Body of pancreas (tissue), 4 donors: ENCODE data around the gene EDC4. TPM values are rescaled to one million over a fixed set of nuclear protein-coding genes. Genes with fewer than 3 reads are reported as not detected.

Source experiments
- ATAC-seq: fragments of 150-250 bp; one replicate; pipeline ENCODE4 v1.9.1; 2016
- DNase-seq, 4 donors: peaks; one replicate each; pipeline ENCODE4 v3.0.0-alpha.2; 2019
- H3K27ac ChIP-seq, 4 donors: fragments of 200-600 bp; sonication (generic); 1 replicate in 3 of 4; 2 replicates in 1 of 4; pipeline versions ENCODE4 v1.5.1 to v1.6.1; 2016 to 2019; ENCODE audit warnings: mild to moderate bottlenecking in 1 of 4, mixed read lengths in 1 of 4, moderate library complexity in 1 of 4
- H3K27me3 ChIP-seq, 2 donors: fragments of 200-600 bp; sonication (generic); one replicate each; pipeline ENCODE4 v1.6.0; 2016; ENCODE audit warnings: mild to moderate bottlenecking in 1 of 2
- H3K36me3 ChIP-seq, 2 donors: fragments of 200-600 bp; sonication (generic); replicated peaks in 1 of 2; 2 replicates each; pipeline ENCODE4 v1.5.1; 2016; ENCODE audit warnings: low read depth in 2 of 2; ENCODE audit not compliant: insufficient read depth in 1 of 2
- H3K4me1 ChIP-seq: fragments of 200-600 bp; sonication (generic); one replicate; pipeline ENCODE4 v1.6.0; 2016
- H3K4me3 ChIP-seq, 2 donors: fragments of 200-600 bp; sonication (generic); 1 replicate in 1 of 2; 2 replicates in 1 of 2; pipeline ENCODE4 v1.5.1; 2016 to 2019
- H3K9me3 ChIP-seq, 3 donors: fragments of 200-600 bp; sonication (generic); 1 replicate in 2 of 3; 2 replicates in 1 of 3; pipeline ENCODE4 v1.5.1; 2016
- CTCF ChIP-seq, 7 experiments: fragments of 450-650 bp in 4 of 7; fragments of 200-600 bp in 3 of 7; sonication (generic) in 3 of 7; IDR thresholded peaks; one replicate each; pipeline ENCODE4 v1.5.1; 2016 to 2019; ENCODE audit warnings: antibody characterized with exemption in 7 of 7
- POLR2A ChIP-seq, 3 donors: fragments of 450-650 bp; IDR thresholded peaks; one replicate each; pipeline ENCODE4 v1.6.1; 2016; ENCODE audit warnings: antibody characterized with exemption in 3 of 3, mild to moderate bottlenecking in 2 of 3
- WGBS, 2 donors: methylation state at CpG; one replicate each; pipeline ENCODE4 v1.1.5; 2017; 5-methylcytosine and 5-hydroxymethylcytosine counted together
- intact Hi-C: fragments of 100-400 bp; cut with DNase I; formaldehyde crosslinking; loops from one replicate; pipeline ENCODE4 v1.15.1; 2023
- total RNA-seq, 2 donors: library from RNA; depleted of rRNA; stranded (reverse); fragments of >200 nt; gene quantifications; one replicate each; pipeline ENCODE4 v1.1.0, GENCODE V29; 2016

Gene EDC4
- total RNA-seq, 2 donors from 2014 or later: 26.7 to 55.7 TPM

- peaks cover 61% of the 10 kb centered on the region for H3K4me1 ChIP-seq
- intact Hi-C loops: no loop called here
- H3K36me3 ChIP-seq: no peaks in the 10 kb centered on the region
- H3K27ac ChIP-seq: no peak overlapping the region
- H3K27me3 ChIP-seq: no peaks in the 10 kb centered on the region
- 43 to 62% methylated on average over 1 to 4 of the region's 4 CpGs for WGBS, 2 donors
- no peak overlapping the region for H3K4me3 ChIP-seq
- ATAC-seq (no peak), DNase-seq (no peak)
- H3K9me3 ChIP-seq: no peaks in the 10 kb centered on the region
- TF ChIP-seq POLR2A (IDR thresholded peaks at IDR 0.05) (no peak), CTCF (IDR thresholded peaks at IDR 0.05) (peak in 1 of 7 experiments; percentile 5)
Measured at GRCh38 chr16:67844497-67844896, 28.4 kb upstream of the EDC4 start.

DNA sequence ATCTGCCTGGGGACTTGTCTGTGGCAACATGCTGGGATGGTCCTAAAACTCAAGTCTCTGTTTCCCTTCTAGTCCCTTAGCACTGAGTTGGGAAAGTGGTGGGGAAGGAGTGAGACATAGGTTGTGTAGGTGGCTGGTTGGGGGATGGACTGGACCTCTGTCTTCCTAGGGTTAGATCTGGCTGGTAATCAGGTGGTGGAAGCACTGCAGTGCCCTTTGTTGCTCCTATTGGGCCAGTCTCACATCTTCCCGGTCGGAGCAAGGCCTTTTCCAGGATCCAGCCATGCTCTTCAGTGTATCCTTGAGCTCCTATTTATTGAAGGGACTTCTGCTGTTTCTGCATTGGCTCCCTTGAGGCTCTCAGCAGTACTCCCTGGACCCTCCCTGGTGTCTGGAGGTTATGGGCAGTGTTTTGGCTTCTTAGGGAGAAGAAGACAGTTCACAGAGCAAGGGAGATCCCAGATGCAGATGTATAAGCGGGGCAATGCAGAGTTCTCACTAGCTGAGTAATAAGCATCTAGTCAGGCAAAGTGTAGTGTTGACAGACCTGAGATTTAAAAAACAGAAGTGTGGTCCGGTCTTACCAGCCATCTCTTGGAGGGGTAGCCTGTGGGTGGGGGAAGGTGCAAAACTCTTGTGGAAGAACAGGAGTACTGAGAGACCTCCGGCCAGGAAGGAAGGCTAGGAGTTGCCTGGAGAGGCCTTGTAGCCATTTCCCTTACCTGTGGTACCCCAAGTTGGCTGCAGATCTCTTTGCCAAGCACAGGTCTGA, 27.4 kb upstream of the EDC4 start:
- TF ChIP-seq POLR2A (IDR thresholded peaks at IDR 0.05): no peak
- TF ChIP-seq CTCF (IDR thresholded peaks at IDR 0.05): no peak
- no peak overlapping the region for H3K4me3 ChIP-seq
- intact Hi-C loops: no loop called here
- ATAC-seq: no peak
- H3K27me3 ChIP-seq: no peaks in the 10 kb centered on the region
- H3K27ac ChIP-seq: peak overlapping the region; percentile 75 to 96 (median 90)
- peaks cover 61% of the 10 kb centered on the region for H3K4me1 ChIP-seq
- H3K36me3 ChIP-seq: no peaks in the 10 kb centered on the region
- DNase-seq: no peak
- H3K9me3 ChIP-seq: no peaks in the 10 kb centered on the region
- 70 to 79% methylated on average over 5 of the region's 5 CpGs for WGBS, 2 donors

DNA sequence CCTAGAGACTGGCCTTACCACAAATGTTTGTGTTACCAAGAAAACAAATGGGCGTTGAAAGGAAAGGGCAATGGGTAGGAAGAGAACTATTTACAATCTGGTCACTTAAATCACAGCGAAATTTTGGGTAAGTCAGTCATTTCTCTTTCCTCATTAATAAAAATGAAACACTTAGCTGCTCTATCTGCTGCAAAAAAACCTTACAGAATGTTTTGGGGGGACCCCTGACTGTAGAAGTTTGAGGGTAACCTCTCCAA, 26.9 kb upstream of the EDC4 start:
- WGBS, 2 donors: 10 to 18% methylated on average over 2 of the region's 2 CpGs
- Histone ChIP-seq H3K9me3 (no peaks in the 10 kb centered on the region), H3K27ac (peak overlapping the region; percentile 75 to 96 (median 90)), H3K27me3 (no peaks in the 10 kb centered on the region), H3K4me1 (peaks cover 61% of the 10 kb centered on the region), H3K4me3 (peak overlapping the region; percentile 14 to 89), H3K36me3 (no peaks in the 10 kb centered on the region)
- DNase-seq: no peak
- TF ChIP-seq CTCF (IDR thresholded peaks at IDR 0.05) (no peak), POLR2A (IDR thresholded peaks at IDR 0.05) (no peak)
- ATAC-seq: no peak
- intact Hi-C loops: no loop called here

DNA sequence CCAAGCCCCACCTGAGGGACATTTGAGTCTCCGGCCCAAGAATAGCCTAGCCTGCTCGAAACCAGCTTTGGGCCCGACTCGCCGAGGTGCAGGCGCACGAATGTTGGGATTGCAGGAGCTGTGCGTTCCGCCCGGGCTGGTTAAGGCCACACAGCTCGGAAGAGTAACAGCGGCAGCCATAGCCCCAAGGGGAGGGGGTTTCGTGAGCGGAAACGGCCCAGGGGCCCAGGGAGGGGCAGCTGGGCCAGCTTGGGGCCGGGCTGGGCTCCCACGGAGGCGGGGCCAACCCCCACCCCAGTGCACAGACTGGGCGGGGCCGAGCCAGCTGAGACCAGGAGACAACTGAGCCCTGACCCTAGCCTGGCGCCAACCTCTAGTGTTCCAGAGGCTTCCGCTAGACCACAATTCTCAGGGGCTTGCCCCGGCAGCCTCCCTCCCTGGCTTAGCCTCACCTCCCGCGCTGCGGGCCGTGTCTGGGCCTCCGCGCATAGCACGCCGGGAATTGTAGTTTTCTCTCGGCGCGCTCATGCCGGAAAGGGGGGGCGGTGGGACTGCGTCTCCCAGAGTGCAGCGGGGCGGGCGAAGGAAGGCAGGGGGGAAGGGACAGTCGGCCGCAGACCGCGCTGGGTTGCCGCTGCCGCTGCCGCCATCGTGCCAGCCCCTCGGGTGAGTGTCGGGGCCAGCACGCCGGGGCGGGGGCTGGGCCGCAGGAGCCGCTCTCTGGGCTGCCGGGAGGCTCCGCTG, 26.4 kb upstream of the EDC4 start, which contains the start of gene NUTF2:
NUTF2 (plus strand) TSS at position 614 of the 744 bp plus-strand sequence. CDS start 18,198 bp downstream, outside the sequence.
- H3K4me1 ChIP-seq: peaks cover 58% of the 10 kb centered on the region
- intact Hi-C loops: no loop called here

More for the DNA sequence above, 26.4 kb upstream of the EDC4 start, which contains the start of gene NUTF2:
- WGBS, 2 donors: 1 to 4% methylated on average over 17 to 56 of the region's 57 CpGs
- H3K4me3 ChIP-seq: peak within 1 kb of the TSS; percentile 89 to 97
- H3K36me3 ChIP-seq: no peaks in the 10 kb centered on the region
- peak; percentile 66 to 75 (median 71) for TF ChIP-seq POLR2A (IDR thresholded peaks at IDR 0.05)
- peak in 1 of 7 experiments; percentile 26 for TF ChIP-seq CTCF (IDR thresholded peaks at IDR 0.05)
- H3K27me3 ChIP-seq: no peaks in the 10 kb centered on the region
- H3K27ac ChIP-seq: peak within 1 kb of the TSS; percentile 75 to 96 (median 90)
- ATAC-seq: peak; percentile 82
- peak; percentile 95 to 97 (median 96) for DNase-seq
- H3K9me3 ChIP-seq: no peaks in the 10 kb centered on the region
